GM18868 (cell line): ENCODE results near the gene GLIPR1.
"Not testable (repeated sequence)": the region's sequence is repeated elsewhere in the genome, so short reads cannot be mapped to it uniquely, and the experiment has no call there.

Experiments used
- ATAC-seq: cut with Tn5 transposase; IDR thresholded peaks from one replicate; pipeline ENCODE4 v1.9.1; 2021; ENCODE audit warnings: mild to moderate bottlenecking, moderate library complexity; ENCODE audit not compliant: unreplicated experiment

GLIPR1 gene

GRCh38 chr12:75480469-75480949 lies at the start of gene GLIPR1:
Gene GLIPR1, plus strand, starts transcription at chr12:75480755. Its CDS starts 126 bp downstream, at chr12:75480881.
- peak; percentile 84 for ATAC-seq

- ATAC-seq: no peak
Observed at GRCh38 chr12:75432924-75433323, 47.6 kb upstream of the GLIPR1 start.

GRCh38 chr12:75437564-75437963 lies 43.0 kb upstream of the GLIPR1 start:
- ATAC-seq: peak; percentile 85

GRCh38 chr12:75438059-75438754 lies 42.3 kb upstream of the GLIPR1 start:
- ATAC-seq: peak; percentile 36

- ATAC-seq: no peak
Observed at GRCh38 chr12:75439048-75439447, 41.5 kb upstream of the GLIPR1 start.

GRCh38 chr12:75439930-75440329 lies 40.6 kb upstream of the GLIPR1 start:
- no peak for ATAC-seq

GRCh38 chr12:75441687-75442449 lies 38.7 kb upstream of the GLIPR1 start:
- ATAC-seq: not testable (repeated sequence)

GRCh38 chr12:75442454-75442853 lies 38.1 kb upstream of the GLIPR1 start:
- ATAC-seq: not testable (repeated sequence)

GRCh38 chr12:75443709-75444108 lies 36.8 kb upstream of the GLIPR1 start:
- ATAC-seq: no peak

- ATAC-seq: no peak
Observed at GRCh38 chr12:75444429-75445136, 36.0 kb upstream of the GLIPR1 start.

- ATAC-seq: not testable (repeated sequence)
Observed at GRCh38 chr12:75445137-75445507, 35.4 kb upstream of the GLIPR1 start.

- ATAC-seq: no peak
Observed at GRCh38 chr12:75446857-75447256, 33.7 kb upstream of the GLIPR1 start.

GRCh38 chr12:75447691-75448393 lies 32.7 kb upstream of the GLIPR1 start:
- no peak for ATAC-seq

GRCh38 chr12:75452675-75453330 lies 27.8 kb upstream of the GLIPR1 start:
- no peak for ATAC-seq

GRCh38 chr12:75455839-75456238 lies 24.7 kb upstream of the GLIPR1 start:
- ATAC-seq: no peak

- no peak for ATAC-seq
Observed at GRCh38 chr12:75457191-75457590, 23.4 kb upstream of the GLIPR1 start.

GRCh38 chr12:75457866-75458265 lies 22.7 kb upstream of the GLIPR1 start:
- not testable (repeated sequence) for ATAC-seq

- ATAC-seq: no peak
Observed at GRCh38 chr12:75459755-75460154, 20.8 kb upstream of the GLIPR1 start.

- no peak for ATAC-seq
Observed at GRCh38 chr12:75460204-75460603, 20.4 kb upstream of the GLIPR1 start.
